GM23248 (cell line): Measurements from ENCODE around the gene IMPG1.

ENCODE experiments used
- EZH2 ChIP-seq: fragments of 200-600 bp; sonication (generic); IDR thresholded peaks from 2 replicates; pipeline ENCODE4 v1.6.1; 2018; ENCODE audit warnings: antibody characterized with exemption, mild to moderate bottlenecking; ENCODE audit not compliant: insufficient read depth, poor library complexity, severe bottlenecking
- EZH2phosphoT487 ChIP-seq: fragments of 200-600 bp; sonication (generic); IDR thresholded peaks from 2 replicates; pipeline ENCODE4 v1.6.1; 2018; ENCODE audit warnings: antibody characterized with exemption, moderate library complexity, mild to moderate bottlenecking, low read depth; ENCODE audit not compliant: insufficient read depth

DNA sequence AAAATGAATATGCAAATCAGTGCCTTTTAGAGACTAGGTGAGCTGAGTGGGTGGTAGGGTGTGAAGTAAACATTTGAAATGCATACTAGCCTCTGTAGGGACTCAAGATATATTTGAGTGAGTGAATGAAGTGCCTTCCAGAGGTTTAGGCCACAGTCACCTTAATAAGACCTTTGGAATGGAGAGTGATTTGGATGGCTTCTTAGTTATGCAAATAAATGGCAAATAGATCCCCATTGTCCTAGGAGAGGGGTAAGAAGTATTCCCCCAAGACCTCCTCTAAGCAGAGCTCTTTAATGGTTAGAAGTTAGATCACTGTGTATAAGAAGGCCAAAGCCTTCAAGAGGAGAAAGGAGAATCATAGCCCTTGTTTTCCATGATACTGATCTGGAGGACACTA, 47.8 kb upstream of the IMPG1 start:
- no peak for TF ChIP-seq EZH2
- TF ChIP-seq EZH2phosphoT487 = no peak
